Measurements from ENCODE around the gene ACLY.
"Not testable (repeated sequence)": the region's sequence is repeated elsewhere in the genome, so short reads cannot be mapped to it uniquely, and the experiment has no call there.

Gene ACLY

DNA sequence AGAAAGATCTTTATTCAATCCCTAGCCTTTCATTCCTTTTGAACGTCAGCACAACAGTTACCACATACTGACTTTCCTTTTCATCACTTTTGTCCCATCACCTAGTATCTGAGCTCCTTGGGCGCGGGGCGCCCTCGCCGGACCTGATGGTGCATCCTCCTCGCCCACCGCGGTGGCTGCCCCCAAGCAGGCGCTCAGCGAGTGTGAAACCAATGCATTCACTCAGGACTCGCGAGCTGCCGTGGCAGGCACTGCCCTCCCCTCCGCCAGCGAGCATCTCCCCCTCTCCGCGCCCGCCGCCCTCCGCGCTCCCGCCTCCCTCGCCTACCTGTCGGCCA lies 54.3 kb downstream of the ACLY start:
- H3K4me3 ChIP-seq (ENCODE audit: low read depth, low read length): peak overlapping the region; percentile 89
- DNase-seq (ENCODE audit: low read depth): no peak
- TF ChIP-seq CTCF (IDR thresholded peaks at IDR 0.05; ENCODE audit: control insufficient read depth, extremely low read depth, insufficient read depth): no peak

DNA sequence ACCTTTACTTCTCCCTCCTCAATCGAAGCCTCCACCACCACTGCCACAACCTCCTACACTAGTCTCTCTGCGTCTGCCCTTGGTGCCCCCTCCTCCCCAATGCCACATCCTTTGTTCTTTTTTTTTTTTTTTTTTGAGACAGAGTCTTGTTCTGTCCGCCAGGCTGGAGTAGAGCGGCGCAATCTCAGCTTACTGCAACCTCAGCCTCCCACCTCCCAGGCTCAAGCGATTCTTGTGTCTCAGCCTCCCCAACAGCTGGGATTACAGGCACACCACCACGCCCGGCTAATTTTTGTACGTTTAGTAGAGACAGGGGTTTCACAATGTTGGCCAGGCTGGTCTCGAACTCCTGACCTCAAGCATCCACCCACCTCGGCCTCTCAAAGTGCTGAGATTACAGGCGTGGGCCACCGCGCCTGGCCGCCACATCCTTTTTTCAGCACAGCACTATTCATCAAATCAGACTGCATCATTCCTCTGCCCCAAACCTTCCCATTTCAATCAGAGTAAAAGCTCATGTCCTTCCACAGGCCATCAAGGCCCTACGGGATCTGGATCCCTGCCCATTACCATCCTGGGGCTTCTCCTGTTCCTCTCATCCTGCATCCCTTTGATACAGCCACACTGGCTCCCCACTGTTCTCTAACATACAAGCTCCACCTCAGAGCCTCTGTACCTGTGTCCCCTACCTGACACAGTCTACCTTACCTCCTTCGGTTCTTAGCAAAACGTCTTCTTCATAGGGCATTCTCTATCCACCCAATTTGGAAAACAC lies 55.5 kb downstream of the ACLY start:
- TF ChIP-seq CTCF (IDR thresholded peaks at IDR 0.05; ENCODE audit: control insufficient read depth, extremely low read depth, insufficient read depth): no peak
- peak overlapping the region; percentile 89; the same call in 1 of the 2 replicates for H3K4me3 ChIP-seq (ENCODE audit: low read depth, low read length)
- no peak for DNase-seq (ENCODE audit: low read depth)

GRCh38 chr17:41860254-41860931 lies 58.4 kb downstream of the ACLY start:
- no peak for TF ChIP-seq CTCF (IDR thresholded peaks at IDR 0.05; ENCODE audit: control insufficient read depth, extremely low read depth, insufficient read depth)
- no peak for DNase-seq (ENCODE audit: low read depth)
- H3K4me3 ChIP-seq (ENCODE audit: low read depth, low read length): no peak overlapping the region

- H3K4me3 ChIP-seq (ENCODE audit: low read depth, low read length); DNase-seq (ENCODE audit: low read depth): not testable (repeated sequence)
These were observed 67.4 kb downstream of the ACLY start for GRCh38 chr17:41851382-41851781.

DNA sequence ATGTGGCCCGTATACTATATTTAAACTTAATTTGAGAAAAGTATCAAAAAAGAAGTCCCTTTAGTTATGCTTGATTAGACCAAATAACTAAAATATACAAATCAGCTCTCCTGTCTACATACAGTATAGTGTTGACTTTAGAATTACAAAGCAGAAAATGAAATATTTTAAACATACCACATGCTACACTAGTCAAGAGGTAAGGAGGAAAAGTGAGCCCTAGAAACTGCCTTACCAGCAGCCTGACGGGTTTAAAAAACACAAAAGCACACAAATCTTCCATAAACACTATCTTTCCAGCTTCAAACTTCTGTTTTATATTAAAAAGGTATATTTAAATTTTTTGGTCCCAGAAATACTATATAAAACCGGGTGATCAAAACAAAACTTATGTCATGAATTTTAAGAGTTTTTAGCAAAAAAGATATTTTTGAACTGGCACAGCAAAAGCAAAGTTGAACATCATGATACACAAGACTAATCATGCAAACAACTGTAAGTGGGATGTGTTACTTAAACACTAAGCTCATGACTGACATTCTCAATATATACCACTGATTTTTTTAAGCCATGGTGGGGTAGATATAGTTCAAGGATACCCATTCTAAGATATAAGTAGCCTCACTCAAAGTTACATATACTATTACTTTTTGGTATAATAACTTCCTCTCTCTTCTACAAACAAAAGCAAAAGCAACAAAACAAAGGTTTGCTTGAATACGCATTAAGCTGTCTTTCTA lies 69.3 kb downstream of the ACLY start:
- DNase-seq (ENCODE audit: low read depth): no peak
- no peak overlapping the region for H3K4me3 ChIP-seq (ENCODE audit: low read depth, low read length)
- no peak for TF ChIP-seq CTCF (IDR thresholded peaks at IDR 0.05; ENCODE audit: control insufficient read depth, extremely low read depth, insufficient read depth)

DNA sequence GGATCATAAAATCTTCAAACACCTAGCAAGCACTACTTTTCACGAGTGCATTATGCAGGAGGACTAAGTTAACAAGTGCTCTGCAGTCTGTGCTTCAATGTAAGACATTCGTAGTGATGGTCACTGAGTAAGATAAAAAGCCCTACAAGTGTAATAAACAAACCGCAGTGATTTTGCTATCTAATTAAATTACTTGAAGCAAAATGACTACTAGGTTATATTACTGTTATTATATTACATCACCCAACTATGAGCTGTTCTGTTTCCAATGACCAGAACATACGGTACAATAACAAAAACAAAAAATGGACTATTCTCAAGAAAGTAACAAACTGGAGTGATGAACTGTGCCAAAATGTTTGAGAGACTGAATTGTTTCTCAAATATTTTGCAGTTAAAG lies 70.0 kb downstream of the ACLY start:
- no peak for DNase-seq (ENCODE audit: low read depth)
- no peak for TF ChIP-seq CTCF (IDR thresholded peaks at IDR 0.05; ENCODE audit: control insufficient read depth, extremely low read depth, insufficient read depth)
- no peak overlapping the region for H3K4me3 ChIP-seq (ENCODE audit: low read depth, low read length)

DNA sequence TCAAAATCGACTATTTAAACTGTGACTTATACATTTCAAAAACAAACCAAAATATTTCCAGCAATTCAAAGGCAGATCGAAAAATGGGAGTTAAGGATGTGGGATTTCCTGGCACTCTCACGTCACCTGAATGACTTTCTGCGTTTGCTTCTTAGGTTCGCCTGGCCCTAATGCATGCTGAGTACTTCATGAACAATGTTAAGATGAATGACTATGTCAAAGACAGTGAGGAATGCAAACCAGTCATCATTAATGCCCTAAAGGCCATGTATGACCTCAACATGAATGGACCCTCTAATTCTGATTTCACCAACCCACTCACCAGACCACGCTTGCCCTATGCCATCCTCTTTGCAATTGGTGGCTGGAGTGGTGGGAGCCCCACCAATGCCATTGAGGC lies 73.8 kb downstream of the ACLY start:
- no peak for DNase-seq (ENCODE audit: low read depth)
- TF ChIP-seq CTCF (IDR thresholded peaks at IDR 0.05; ENCODE audit: control insufficient read depth, extremely low read depth, insufficient read depth): no peak
- no peak overlapping the region for H3K4me3 ChIP-seq (ENCODE audit: low read depth, low read length)

DNA sequence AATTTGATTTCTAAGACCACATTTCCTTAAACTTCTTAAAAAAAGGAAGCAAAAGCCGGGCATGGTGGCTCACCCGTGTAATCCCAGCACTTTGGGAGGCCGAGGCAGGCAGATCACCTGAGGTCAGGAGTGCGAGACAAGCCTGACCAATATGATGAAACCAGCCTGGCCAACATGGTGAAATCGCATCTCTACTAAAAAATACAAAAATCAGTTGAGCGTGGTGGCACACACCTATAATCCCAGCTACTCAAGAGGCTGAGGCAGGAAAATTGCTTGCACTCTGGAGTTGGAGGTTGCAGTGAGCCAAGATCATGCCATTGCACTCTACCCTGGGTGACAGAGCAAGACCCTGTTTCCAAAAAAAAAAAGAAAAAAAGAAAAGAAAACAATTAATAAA lies 78.0 kb downstream of the ACLY start:
- not testable (repeated sequence) for DNase-seq (ENCODE audit: low read depth); H3K4me3 ChIP-seq (ENCODE audit: low read depth, low read length)

- not testable (repeated sequence) for H3K4me3 ChIP-seq (ENCODE audit: low read depth, low read length); DNase-seq (ENCODE audit: low read depth)
These were observed 79.3 kb downstream of the ACLY start for GRCh38 chr17:41839448-41839847.
